ENCODE data around the gene MAGI1.
"Not testable (repeated sequence)": the region's sequence is repeated elsewhere in the genome, so short reads cannot be mapped to it uniquely, and the experiment has no call there.

MAGI1 gene

DNA sequence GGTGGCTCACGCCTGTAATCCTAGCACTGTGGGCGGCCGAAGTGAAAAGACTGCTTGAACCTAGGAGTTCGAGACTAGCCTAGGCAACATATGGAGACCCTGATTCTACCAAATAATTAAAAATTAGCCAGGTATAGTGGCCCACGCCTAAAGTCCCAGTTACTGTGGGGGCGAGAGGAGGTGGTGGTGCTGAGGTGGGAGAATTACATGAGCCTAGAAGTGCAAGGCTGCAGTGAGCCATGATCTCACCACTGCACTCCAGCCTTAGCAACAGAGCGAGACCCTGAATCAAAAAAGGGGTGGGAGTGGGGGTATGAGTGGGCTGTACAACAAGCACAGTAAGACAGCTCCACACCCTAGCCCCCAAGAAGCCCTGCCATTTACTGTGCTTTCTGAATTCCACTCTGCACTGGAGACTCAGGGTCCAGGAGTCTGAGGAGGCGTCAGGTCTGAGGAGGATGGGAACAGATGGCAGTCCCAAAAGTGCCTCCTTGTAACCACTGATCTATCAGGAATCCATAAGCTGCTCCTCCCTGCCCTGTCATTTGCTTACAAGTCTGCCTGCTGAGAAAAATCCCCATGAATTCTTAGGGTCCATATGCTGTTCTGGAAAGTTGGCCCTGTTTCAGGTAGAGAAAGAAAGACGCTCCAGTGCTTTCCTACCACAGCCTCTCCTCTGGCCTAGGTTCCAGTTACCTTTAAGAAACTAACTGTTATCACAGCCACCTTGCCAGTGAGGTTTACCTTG is 171.1 kb downstream of the MAGI1 start:
- no peak for DNase-seq

DNA sequence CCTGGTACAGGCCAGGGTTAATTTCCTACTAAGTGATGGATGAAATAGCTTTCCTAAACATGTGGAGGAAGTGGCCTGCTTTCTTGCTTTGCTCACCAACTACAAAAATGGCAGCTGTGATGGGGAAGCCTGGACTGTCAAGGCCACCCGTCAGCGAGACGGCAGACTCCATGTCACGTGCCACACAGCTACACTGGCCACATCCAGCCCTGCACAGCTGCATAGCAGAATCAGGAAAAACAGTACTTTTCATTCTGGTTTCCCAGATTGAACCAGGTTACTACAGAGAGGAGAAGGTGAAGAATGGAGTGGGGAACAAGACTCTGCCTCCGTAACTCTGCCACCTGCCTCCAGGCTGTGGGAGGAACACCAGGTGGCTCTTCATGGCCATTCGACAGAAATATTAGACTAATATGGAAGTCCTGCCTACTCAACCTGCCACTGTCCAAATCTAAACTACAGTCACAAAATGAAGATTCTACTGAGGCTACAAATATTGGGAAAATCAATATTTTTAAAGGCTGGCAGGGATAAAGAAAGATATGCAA is 174.3 kb downstream of the MAGI1 start:
- no peak for DNase-seq

DNA sequence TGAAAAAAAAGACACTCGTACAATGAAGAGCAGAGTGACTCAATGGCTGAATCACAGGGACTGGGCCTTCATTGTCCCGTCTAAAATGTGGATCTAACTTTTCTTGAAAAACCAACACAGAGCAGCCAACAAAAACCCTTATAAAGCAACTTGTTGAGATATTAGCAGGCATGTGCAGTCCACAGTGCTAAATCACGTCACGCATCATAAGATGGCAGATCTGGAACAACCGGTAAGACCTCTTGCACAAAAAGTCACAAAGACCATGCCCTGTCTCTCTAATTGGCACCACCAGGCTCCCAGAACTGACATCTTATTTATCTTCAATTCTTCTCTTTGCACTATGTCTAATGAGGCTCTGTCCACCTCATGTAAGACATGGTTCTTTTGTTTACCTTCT is 177.0 kb downstream of the MAGI1 start:
- no peak for DNase-seq

DNA sequence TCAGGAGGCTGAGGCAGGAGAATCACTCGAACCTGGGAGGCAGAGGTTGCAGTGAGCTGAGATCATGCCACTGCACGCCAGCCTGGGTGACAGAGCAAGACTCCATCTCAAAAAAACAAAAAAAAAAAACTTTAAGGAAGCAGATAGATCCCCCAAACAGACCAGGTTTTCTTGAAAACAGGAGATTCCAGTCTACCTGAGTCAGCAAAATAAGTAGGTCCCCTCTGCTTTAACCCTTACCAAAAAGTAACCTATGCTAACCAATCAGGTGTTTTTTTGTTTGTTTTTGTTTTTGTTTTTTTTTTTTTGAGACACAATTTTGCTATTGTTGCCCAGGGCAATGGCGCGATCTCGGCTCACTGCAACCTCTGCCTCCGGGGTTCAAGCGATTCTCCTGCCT is 179.1 kb downstream of the MAGI1 start:
- DNase-seq: not testable (repeated sequence)

DNA sequence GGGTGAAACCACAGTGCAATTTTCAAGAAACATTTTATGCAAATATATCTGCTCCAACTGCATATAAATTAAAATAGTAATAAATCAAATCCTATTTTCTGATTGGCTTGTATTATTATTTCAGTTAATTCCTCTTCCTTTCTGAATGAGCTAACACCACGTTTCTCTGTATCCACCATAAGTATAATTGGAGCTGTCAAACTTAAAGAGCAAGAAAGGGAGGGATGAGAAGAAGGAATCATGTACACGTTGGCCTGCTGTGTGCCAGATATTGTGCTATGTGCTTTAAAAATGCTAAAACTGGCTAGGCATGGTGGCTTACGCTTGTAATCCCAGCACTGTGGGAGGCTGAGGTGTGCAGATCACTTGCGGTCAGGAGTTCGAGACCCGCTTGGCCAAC is 180.0 kb downstream of the MAGI1 start:
- no peak for DNase-seq

DNA sequence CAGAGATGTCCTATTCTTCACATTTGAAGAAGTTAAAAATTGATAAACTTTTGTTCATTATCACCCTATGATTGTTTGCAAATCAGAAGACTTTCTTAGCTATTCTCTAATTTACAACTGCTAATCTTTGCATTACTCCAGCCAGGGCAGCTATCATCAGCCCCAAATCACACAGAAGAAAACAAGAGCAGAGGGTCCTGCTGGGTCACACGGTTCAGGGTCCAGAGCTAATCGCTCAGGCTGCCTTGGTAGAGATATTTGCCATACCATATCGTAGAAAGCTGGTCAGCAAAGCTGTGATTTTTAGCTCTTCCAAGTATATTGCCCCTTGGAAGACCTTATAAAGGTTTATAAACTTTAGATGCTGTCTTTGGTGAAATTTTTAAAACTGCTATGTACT is 181.4 kb downstream of the MAGI1 start:
- no peak for DNase-seq

DNA sequence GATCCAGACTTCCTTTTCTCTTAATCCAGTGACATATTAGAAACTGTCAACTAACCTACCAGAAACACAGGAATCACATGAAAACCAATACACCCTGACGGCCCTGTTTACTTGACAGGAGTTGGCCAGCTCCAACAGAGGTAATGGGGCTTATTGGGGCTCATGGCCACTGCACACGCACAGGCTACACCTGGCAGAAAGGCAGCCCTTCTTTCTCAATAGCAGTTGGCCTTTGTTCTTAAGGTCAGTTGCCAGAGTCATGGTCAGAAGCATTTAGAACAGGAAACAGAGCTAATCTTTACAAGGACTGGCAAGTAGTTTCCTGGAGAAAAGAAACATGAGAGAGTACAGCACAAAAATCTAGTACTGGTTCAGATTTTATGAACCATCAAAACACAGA is 181.8 kb downstream of the MAGI1 start:
- DNase-seq: no peak

DNA sequence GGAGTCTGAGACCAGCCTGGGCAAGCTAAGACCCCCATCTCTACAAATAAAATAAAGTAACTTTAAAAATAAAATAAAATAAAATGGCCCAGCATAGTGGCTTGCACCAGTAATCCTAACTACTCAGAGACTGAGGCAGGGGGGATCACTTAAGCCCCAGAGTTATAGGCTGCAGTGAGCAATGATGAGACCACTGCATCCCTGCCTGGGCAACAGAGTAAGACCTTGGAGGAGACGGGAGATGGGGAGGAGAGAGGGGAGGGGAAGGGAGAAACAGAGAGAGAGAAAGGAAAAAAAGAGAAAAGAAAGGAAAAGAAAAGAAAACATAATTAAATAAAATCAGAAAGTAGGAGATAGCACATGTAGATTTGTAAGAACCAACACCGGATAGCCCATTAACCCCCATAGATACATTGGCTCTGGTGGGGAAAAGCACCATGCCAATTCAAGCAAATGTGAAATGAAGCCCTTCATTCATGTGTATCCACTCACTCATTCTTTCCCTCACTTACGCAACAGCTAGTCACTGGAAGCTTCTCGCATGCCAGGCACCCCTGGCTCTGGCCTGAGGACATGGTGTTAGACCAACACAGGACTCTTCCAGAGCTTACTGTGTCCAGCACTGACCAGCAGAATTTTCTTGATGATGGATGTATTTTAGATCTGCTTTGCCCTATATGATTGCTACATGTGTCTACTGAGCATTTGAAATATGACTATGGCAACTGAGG is 183.2 kb downstream of the MAGI1 start:
- DNase-seq: no peak

DNA sequence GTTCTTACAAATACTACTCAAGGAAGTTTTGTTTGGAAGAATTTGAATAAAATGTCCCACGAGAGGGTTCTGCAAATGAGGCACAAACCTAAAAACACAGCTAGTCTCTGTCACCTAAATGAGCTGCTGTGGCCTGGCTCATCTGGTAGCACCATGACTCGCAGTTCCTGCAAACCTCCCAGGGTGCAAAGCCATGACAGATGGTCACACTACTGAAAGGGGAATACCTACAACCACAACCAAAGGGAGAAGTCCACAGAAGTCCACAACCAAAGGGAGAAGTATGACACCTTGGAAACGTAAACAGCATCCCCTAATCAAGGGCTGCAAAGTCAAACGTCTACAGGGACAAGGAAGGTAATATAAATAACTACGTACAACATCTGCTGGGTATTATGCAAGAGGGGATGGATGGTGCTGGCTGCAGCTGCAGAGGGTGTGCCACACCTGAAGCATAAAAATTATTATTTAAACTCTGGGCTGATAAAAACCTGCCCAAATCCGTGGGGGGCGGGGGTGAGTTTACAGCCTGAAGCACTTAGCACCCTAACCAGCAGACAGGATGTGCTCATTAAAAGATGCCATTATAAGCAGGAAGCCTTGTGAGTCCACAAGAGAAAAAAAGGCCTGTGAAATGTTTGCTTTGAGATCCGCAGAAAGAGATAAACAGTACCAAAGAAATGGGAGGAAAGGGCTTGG is 184.0 kb downstream of the MAGI1 start:
- DNase-seq: peak; percentile 73

DNA sequence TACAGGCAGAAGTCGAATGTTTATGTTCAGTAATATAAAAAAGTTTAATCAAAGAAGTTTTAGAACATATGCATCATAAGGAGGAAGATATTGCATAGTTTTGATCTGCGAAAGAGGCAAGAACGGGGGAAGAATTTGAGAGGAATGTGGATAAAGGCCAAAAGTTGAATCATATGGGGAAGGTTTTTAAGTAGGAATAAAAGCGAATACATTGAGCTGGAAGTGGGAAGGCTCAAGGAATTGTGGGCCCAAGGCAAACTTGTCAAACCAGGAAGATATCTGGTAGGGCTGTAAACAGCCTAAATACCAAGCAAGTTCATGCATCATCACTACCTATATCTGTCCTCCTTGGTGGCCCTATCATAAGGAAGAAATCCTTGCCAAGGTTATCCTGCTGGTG is 186.9 kb downstream of the MAGI1 start:
- DNase-seq: no peak

DNA sequence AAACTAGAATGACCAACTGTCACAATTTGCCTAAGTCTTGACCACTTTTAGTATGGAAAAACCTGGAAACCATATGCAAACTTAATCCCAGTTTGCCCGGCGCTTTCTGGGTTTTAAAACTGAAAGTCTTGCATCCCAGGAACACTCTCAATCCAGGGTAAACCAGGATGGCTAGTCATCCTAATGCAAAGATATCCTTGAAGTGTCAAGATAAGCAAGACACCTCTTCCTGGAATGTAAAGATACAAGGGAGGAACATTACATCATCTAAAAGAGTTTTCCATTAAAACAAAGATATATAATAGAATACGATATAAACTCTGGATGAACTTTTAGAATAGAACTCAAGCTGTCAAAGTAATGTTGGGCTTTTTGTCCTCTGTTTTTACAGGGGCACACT is 188.5 kb downstream of the MAGI1 start:
- no peak for DNase-seq

DNA sequence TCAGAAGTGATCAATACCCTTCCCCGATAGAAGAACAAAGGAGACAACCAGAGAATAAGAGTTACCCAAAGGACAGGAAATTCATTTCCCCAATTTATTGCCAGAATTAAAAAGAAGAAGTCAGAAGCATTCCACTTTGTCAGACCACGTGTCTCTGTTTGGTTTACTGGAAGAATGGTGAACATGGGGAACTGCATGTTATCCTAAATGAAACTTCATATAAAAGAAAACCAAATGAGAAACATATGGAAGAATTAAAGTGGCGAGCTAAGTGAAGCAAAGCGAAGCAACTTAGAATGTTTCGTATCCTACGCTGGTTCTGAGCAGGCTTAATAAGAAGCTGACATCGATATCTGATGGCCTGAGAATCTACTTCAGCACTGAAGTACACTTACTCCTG is 190.7 kb downstream of the MAGI1 start:
- no peak for DNase-seq

DNA sequence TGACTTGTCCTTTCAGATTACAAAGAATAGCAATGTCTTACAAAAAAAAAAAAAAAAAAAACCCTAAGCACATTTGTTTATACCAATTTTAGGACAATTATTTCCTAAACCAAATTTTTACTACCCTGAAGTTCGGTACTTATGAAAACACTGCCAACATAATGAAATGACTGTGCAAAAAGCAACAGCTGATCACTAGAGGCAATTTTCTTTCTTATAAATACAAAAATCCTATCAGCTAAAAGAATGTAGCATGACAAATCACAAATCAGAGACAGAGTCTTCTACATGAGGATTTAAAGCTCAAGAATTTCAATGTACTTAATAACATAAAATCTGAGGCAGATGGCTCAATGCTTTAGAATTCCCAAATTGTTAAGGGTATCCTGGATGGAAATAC is 191.8 kb downstream of the MAGI1 start:
- DNase-seq: no peak

DNA sequence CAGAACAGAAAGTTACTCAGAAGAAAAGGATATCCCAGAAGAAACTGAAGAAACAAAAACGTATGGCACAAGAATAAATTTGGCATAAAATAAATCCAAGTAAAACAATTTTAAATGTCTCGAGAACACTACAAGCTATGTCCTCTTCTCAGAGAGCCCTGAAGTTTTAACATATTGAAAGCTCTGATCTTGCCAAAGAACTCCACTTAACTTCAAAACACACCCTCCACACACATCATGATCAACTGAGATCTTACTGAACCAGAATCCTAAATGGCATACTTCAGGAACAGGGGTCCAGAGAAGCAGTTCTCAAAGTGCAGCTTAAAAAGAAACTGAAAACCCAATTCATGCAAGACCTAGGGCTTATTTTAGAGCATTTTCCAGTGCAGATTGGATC is 194.3 kb downstream of the MAGI1 start:
- no peak for DNase-seq

DNA sequence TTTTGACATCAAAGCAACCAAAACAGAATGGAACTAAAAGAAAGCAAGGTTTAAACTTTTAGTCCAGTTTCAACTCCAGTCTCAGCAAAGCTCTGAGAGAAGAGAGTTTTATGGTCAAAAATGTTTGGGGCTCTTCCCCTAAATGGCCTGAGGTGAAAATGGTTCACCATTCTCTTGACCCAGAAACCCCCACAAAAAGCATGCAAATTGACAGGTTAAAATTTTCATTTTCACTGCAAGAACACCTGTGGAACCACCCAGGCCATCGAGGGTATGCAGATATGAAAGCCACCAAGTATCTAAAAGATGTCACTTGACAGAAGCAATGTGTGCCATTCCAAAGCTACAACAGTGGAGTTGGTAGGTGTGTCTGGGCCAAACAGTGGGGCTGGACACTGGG is 195.0 kb downstream of the MAGI1 start:
- DNase-seq: no peak

DNA sequence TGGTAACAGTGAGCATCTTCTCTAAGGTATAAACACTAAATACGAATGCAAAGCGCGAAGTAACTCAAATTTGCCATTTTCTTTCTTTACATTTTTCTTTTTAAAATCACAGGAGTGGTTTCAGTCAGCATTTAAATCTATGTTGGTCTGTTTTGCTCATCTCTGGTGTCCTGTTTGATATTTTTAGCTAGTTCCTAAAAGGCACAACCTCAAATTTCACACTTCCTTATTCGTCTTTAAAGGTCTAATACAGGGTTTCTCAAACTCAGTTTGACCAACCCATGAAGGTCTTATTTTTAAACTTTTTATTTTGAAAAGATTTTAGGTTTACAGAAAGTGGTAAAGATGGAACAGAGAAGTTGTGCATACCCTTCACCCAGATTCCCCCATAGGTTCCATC is 201.1 kb downstream of the MAGI1 start:
- no peak for DNase-seq

DNA sequence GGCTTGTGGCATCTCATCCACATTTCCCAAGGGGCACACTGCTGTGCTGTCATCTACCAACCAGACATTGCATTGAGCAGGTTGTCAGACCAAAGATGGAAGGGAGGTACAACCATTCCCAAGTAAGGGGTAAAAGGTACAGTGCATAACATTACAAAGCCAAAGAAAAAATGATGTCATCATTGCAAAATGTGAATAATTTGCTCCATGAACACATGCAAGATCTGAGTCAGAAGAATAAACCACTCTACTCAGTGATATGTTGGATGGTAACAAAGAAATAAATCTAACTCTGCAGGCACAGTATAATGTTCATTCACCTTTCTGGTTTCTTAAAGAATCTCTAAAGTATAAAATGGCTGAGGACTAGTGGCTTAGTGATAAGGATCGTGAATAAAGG is 202.7 kb downstream of the MAGI1 start:
- no peak for DNase-seq

DNA sequence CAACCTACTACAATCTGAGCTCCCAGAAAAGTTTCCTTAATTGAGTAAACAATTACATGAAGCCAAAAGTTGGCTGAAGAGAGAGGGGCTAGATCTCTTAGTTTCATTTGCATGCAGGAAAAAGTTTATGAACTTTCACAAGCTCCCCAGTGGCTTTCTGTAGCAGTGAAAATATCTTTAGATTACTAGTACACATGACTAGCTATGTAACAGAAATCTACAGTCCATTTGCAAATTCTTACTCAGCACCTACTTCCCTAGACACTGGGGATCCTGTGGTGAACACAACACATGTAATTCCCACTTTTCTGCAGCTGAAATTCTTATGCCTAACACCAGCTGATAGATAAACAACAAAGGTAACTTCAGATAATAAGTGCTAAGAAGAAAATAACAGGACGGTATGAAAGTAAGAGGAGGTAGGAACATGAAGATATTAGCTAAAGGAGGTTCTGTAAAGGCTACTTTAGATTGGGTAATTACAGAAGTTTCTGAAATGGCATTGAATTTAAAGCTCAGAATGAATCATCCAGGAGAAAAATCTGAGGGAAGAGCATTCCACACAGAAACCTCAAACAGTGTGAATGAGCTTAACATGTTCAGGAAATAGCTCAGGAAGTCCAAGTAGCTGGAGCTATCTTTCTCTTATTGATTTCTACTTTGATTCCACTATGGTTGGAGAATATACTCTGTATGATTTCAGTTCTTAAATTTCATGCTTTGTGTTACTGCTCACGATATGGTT is 204.8 kb downstream of the MAGI1 start:
- no peak for DNase-seq

DNA sequence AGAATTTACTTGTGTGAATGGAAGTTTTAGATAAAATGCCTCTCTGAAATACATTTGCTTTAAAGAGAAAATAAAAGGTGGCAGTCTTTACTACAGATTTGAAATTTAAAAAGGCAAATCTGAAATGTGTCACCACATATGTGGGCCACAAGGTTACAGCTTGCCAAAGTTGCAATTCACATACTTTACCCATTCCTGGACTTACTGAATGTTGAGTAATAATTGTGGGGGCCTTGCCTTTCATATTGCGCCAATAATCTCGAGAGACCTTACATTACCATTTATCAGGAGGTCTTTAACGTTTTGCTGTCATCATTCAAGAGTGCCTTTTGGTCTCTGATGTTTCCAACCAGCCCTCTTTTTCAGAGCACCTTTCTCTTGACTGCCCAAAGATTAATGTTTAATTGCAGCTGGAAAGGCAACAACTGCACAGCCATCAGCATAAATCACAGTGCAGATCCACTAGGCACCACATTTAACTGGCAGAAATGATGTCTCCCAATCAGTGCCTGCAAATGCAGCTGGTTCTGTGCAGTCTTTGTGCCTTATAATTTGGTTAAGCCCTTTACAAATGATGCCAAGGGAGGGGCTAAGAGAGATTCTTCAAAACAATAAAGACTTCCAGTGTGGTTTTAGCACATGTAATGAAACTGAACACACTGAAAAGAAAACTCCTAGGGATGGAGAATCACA is 206.8 kb downstream of the MAGI1 start:
- DNase-seq: no peak

DNA sequence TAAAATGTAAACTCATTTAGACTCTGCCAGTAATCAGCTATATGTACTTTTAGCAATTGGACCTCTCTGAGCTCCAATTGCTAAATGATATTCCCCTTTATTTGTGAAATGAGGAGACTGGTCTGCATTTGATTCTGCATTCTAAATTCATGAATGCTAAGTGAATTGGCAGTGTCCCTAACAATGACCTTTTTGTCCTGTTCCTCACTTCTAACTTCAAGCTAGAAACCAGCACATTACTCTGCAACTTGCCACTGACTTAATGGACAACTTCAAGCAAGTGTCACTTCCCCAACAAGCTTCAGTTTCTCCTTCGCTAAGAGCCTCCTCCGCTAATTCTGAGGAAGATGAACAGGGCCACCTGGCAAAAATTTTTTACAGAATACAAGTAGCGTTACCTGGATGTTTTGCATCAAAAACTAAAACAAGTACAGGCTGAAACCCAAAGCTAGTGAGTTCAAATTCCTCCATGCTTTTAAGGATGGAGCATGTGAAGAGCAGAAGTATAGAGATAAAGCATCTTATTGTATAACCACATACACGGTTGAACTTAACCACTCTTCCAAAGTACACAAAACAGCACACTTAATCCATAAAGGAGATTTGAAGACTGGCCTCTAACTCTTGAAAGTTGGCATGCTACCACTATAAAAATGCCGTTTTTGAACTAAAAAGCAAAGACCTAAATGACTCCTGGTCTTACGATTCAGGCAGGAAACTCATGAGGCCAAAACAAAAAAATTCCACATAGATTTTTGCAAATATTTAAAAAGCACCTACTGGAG is 207.6 kb downstream of the MAGI1 start:
- no peak for DNase-seq

DNA sequence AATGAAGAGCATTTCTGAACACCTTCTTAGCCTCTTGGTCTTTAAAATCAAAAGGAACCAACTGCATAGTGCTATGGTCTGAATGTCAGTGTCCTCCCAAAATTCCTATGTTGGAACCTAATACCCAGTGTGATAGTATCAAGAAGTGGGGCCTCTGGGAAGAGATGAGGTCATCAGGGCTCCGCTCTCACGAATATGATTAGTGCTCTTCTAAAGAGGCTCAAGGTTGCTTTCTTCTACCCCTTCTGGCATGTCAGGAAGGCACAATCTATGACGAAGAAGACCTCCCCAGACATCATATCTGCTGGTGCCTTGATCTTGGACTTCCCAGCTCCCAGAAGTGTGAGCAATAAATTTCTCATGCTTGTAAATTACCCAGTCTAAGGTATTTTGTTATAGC is 209.5 kb downstream of the MAGI1 start:
- no peak for DNase-seq

DNA sequence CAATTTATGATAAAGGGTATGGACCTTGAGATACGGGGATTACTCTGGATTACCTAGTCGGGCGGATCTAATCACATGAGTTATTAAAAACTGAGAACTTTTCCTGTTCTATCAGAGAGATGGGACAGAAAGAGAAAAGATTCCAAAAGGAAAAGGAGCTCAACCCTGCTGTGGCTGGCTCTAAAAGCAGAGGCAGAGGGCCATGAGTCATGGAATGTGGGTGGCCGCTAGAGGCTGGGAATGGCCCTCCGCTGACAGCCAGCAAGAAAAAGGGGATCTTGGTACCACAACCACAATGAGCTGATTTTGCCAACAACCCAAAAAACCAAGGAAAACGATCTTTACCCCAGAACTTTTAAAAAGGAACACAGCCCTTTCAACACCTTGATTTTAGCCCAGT is 210.0 kb downstream of the MAGI1 start:
- no peak for DNase-seq
